HG03558 (cell line): ENCODE results near the gene PCDHB4.
"Not testable (repeated sequence)": the region's sequence is repeated elsewhere in the genome, so short reads cannot be mapped to it uniquely, and the experiment has no call there.

Experiments used
- ATAC-seq: cut with Tn5 transposase; IDR thresholded peaks from one replicate; pipeline ENCODE4 v1.9.1; 2021; ENCODE audit warnings: moderate number of reproducible peaks; ENCODE audit not compliant: unreplicated experiment; ENCODE audit errors: extremely low read depth

The PCDHB4 gene

DNA sequence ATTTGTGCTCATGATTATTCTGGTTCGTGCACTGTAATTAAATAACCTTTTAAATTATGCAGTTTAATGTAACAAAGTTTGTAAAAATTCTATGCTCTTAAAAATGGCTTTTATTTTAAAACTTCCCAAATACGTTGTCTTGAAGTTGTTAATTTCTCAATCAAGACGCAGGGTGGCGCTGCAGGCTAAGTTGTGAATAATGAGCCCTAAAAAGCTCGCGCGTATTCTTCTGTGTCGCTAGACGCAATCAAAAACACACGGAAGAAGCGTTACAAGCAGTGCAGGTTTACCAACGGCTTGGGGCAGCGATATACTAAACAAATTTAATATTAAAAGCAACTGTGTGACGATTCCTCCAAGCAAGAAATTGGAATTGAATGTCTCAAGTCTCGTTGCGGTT is at the start of gene PCDHB4:
PCDHB4 (plus strand) TSS at position 256 of the 400 bp plus-strand sequence. CDS start 181 bp downstream, outside the sequence.
- ATAC-seq: no peak

GRCh38 chr5:141077826-141078225 is 43.8 kb upstream of the PCDHB4 start:
- no peak for ATAC-seq

DNA sequence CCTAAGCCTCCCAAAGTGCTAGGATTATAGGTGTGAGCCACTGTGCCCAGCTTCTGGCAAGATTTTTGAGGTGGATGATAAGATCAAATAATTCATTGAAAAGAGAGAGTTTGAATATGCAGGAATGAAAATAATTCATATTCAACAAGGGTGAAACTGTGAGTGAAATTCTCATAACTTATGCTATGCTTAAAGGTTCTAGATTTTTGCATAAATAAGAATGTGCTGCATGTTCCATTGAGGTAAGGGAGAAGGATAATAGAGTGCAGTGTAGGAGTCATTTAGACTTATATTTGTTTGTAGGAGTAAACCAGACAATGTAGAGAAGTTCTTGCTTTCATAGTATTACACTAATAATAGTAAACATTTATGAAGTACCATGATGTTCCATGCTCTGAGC is 39.4 kb upstream of the PCDHB4 start:
- ATAC-seq: no peak

- ATAC-seq: no peak
These were observed 37.1 kb upstream of the PCDHB4 start for GRCh38 chr5:141084487-141084989.

DNA sequence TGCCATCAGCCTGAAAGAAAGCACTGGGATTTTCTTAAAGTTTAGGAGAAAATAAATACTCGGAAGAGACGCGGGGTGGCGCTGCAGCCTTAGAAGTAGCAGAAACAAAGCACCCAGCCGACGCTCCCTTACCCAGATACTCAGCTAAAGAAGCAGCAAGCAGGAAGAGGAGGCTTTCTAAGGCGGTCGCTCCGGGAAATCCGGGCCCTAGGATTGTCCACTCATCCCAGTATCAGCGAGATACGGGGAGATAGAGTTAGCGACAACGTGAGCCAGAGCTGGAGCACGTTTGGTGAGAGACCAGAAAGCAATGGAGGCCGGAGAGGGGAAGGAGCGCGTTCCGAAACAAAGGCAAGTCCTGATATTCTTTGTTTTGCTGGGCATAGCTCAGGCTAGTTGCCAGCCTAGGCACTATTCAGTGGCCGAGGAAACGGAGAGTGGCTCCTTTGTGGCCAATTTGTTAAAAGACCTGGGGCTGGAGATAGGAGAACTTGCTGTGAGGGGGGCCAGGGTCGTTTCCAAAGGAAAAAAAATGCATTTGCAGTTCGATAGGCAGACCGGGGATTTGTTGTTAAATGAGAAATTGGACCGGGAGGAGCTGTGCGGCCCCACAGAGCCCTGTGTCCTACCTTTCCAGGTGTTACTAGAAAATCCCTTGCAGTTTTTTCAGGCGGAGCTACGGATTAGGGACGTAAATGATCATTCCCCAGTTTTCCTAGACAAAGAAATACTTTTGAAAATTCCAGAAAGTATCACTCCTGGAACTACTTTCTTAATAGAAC is 26.9 kb upstream of the PCDHB4 start, which contains the start of gene PCDHB2:
PCDHB2 (plus strand) TSS at position 135 of the 782 bp plus-strand sequence; CDS start at position 311, 176 bp downstream.
- ATAC-seq: no peak

DNA sequence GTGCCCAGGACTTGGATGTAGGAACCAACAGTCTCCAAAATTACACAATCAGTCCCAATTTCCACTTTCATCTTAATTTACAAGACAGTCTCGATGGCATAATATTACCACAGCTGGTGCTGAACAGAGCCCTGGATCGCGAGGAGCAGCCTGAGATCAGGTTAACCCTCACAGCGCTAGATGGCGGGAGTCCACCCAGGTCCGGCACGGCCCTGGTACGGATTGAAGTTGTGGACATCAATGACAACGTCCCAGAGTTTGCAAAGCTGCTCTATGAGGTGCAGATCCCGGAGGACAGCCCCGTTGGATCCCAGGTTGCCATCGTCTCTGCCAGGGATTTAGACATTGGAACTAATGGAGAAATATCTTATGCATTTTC is 26.4 kb upstream of the PCDHB4 start:
- no peak for ATAC-seq

- ATAC-seq: not testable (repeated sequence)
These were observed 25.4 kb upstream of the PCDHB4 start for GRCh38 chr5:141096181-141096580.

- not testable (repeated sequence) for ATAC-seq
These were observed 25.0 kb upstream of the PCDHB4 start for GRCh38 chr5:141096586-141096985.

GRCh38 chr5:141100243-141100805 is 21.3 kb upstream of the PCDHB4 start, which contains the start of gene PCDHB3:
TSS of gene PCDHB3 (plus strand) at chr5:141100473. CDS start at chr5:141100650, 177 bp downstream.
- ATAC-seq: no peak

DNA sequence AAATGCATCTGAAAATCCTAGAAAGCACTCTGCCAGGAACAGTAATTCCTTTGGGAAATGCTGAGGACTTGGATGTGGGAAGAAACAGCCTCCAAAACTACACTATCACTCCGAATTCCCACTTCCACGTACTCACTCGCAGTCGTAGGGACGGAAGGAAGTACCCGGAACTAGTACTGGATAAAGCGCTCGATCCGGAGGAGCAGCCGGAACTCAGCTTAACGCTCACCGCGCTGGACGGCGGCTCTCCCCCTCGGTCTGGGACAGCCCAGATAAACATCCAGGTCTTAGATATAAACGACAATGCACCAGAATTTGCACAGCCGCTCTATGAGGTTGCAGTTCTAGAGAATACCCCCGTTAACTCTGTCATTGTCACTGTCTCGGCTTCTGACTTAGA is 20.6 kb upstream of the PCDHB4 start:
- ATAC-seq: no peak

DNA sequence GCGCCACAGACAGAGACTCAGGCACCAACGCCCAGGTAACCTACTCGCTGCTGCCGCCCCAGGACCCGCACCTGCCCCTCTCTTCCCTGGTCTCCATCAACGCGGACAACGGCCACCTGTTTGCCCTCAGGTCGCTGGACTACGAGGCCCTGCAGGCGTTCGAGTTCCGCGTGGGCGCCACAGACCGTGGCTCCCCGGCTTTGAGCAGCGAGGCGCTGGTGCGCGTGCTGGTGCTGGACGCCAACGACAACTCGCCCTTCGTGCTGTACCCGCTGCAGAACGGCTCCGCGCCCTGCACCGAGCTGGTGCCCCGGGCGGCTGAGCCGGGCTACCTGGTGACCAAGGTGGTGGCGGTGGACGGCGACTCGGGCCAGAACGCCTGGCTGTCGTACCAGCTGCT is 19.5 kb upstream of the PCDHB4 start:
- not testable (repeated sequence) for ATAC-seq

DNA sequence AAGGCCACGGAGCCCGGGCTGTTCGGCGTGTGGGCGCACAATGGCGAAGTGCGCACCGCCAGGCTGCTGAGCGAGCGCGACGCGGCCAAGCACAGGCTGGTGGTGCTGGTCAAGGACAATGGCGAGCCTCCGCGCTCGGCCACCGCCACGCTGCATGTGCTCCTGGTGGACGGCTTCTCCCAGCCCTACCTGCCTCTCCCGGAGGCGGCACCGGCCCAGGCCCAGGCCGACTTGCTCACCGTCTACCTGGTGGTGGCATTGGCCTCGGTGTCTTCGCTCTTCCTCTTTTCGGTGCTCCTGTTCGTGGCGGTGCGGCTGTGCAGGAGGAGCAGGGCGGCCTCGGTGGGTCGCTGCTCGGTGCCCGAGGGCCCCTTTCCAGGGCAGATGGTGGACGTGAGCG is 19.1 kb upstream of the PCDHB4 start:
- not testable (repeated sequence) for ATAC-seq

- no peak for ATAC-seq
These were observed 16.3 kb upstream of the PCDHB4 start for GRCh38 chr5:141105350-141105749.

DNA sequence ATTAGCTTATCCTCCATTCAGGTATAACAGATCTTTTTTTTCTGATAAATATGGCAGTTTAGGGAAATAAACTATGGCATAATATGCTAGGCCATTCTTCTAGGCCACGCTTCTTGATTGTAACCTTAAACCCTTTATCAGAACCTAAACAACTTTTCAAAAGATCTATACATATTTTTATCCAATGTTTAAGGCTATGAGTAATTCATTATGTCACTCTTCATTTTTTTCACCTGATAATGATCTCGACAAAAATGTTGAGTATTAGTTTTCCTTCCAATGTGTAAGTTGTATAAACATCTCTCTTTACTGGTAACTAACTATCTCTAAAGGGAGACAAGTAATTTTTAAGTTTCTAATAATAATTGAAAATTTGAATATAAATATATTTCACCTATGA is 2.4 kb upstream of the PCDHB4 start:
- ATAC-seq: no peak

- no peak for ATAC-seq
These were observed 367 bp downstream of the PCDHB4 start for GRCh38 chr5:141121985-141122384.

DNA sequence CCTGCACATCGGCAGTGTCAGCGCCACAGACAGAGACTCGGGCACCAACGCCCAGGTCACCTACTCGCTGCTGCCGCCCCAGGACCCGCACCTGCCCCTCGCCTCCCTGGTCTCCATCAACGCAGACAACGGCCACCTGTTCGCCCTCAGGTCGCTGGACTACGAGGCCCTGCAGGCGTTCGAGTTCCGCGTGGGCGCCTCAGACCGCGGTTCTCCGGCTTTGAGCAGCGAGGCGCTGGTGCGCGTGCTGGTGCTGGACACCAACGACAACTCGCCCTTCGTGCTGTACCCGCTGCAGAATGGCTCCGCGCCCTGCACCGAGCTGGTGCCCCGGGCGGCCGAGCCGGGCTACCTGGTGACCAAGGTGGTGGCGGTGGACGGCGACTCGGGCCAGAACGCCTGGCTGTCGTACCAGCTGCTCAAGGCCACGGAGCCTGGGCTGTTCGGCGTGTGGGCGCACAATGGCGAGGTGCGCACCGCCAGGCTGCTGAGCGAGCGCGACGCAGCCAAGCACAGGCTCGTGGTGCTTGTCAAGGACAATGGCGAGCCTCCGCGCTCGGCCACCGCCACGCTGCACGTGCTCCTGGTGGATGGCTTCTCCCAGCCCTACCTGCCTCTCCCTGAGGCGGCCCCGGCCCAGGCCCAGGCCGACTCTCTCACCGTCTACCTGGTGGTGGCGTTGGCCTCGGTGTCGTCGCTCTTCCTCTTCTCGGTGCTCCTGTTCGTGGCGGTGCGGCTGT is 1.9 kb downstream of the PCDHB4 start:
- ATAC-seq: not testable (repeated sequence)

DNA sequence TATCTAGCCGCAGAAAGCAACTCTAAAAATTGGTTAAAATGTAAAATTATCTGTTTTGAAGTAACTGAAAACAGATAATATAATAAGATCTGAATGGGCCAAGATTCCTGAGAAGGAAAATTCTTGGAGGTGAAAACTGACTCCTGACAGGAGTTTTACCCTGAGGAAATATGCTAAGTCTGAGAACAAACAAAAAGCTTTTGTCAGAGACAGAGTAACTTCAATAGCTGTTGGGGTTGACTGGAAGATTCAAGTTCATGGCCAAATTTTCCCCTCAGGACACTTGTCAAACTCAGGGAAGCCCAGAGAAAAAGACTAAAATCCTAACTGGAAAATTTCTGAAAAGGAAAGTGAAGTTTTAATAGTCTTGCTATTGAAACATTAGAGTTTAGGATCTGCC is 5.7 kb downstream of the PCDHB4 start:
- no peak for ATAC-seq

GRCh38 chr5:141135030-141135717 is 13.6 kb downstream of the PCDHB4 start, which contains the start of gene PCDHB5:
TSS of gene PCDHB5 (plus strand) at chr5:141135206. CDS start at chr5:141135435, 229 bp downstream.
- ATAC-seq: no peak

GRCh38 chr5:141135718-141136266 is 14.2 kb downstream of the PCDHB4 start:
- no peak for ATAC-seq

DNA sequence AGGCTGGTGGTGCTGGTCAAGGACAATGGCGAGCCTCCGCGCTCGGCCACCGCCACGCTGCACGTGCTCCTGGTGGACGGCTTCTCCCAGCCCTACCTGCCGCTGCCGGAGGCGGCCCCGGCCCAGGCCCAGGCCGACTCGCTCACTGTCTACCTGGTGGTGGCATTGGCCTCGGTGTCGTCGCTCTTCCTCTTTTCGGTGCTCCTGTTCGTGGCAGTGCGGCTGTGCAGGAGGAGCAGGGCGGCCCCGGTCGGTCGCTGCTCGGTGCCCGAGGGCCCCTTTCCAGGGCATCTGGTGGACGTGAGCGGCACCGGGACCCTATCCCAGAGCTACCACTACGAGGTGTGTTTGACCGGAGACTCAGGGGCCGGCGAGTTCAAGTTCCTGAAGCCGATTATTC is 15.7 kb downstream of the PCDHB4 start:
- ATAC-seq: not testable (repeated sequence)
